HCT116 (cell line): Measurements from ENCODE around the gene SMOC1.

Source experiments
- ATF3 ChIP-seq: IDR thresholded peaks from 2 replicates; pipeline ENCODE4 v1.6.1; 2012
- CEBPB ChIP-seq: IDR thresholded peaks from 2 replicates; pipeline ENCODE4 v1.6.1; 2012; ENCODE audit warnings: low read depth
- SP1 ChIP-seq: IDR thresholded peaks from 2 replicates; pipeline ENCODE4 v1.6.1; 2012; ENCODE audit warnings: low read depth
- TCF7L2 ChIP-seq: IDR thresholded peaks from 2 replicates; pipeline ENCODE4 v1.7.0; 2011; ENCODE audit warnings: borderline replicate concordance, inconsistent platforms; ENCODE audit not compliant: insufficient read depth, insufficient read length; ENCODE audit errors: extremely low read depth
- TF ChIP-seq, protein P1 (sequence below): IDR thresholded peaks from 2 replicates; pipeline ENCODE4 v1.6.1; 2011; ENCODE audit warnings: mild to moderate bottlenecking, low read length, moderate library complexity; ENCODE audit not compliant: insufficient replicate concordance; ENCODE audit errors: extremely low read depth

DNA sequence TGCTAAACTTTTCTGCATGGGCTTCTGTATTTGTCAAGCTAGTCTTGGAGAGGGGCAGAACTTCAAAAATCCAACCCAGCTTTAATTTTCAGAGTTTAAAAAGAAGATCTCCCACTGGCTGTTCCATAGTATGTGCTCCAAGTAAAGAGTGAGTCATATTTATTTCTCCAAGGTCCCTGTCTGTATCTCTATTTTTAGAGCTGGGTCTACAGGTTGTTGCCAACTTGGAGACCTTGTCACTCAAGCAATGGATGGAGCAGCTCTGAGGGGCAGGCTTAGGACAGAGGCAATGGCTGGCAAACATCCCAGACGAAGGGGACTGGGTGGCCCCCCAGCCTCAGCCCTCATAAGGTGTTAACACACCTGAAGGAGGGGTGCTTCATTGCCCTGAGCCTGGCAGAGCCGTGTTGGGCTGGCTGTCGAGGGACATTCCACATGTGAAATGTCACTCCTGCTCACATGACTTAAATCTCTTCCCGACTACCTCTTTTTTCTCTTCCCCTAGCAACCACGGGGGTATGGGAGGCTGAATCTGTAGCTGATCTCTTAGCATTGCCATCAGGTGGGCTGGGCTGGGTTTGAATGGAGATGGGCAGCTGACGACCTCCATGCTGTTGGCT is 103.1 kb downstream of the SMOC1 start:
- TF ChIP-seq ATF3, result no peak
- no peak for TF ChIP-seq SP1
- TF ChIP-seq, protein P1, sequence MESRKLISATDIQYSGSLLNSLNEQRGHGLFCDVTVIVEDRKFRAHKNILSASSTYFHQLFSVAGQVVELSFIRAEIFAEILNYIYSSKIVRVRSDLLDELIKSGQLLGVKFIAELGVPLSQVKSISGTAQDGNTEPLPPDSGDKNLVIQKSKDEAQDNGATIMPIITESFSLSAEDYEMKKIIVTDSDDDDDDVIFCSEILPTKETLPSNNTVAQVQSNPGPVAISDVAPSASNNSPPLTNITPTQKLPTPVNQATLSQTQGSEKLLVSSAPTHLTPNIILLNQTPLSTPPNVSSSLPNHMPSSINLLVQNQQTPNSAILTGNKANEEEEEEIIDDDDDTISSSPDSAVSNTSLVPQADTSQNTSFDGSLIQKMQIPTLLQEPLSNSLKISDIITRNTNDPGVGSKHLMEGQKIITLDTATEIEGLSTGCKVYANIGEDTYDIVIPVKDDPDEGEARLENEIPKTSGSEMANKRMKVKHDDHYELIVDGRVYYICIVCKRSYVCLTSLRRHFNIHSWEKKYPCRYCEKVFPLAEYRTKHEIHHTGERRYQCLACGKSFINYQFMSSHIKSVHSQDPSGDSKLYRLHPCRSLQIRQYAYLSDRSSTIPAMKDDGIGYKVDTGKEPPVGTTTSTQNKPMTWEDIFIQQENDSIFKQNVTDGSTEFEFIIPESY, result no peak
- no peak for TF ChIP-seq CEBPB
- TF ChIP-seq TCF7L2, result no peak
